Osteocyte (in vitro differentiated cells): ENCODE data around the gene PPP1R12A. TPM values are rescaled to one million over a fixed set of nuclear protein-coding genes. Genes with fewer than 3 reads are reported as not detected.

Experiments used
- DNase-seq: peaks from one replicate; pipeline ENCODE4 v3.0.0; 2021; ENCODE audit warnings: mixed read lengths; ENCODE audit not compliant: unreplicated experiment; ENCODE audit errors: extremely low spot score
- H3K27ac Mint-ChIP-seq: one replicate; pipeline ENCODE4 v1.8.0; 2021; ENCODE audit warnings: mild to moderate bottlenecking, mixed read lengths; ENCODE audit not compliant: unreplicated experiment
- H3K27me3 Mint-ChIP-seq: one replicate; pipeline ENCODE4 v1.8.0; 2021; ENCODE audit warnings: mixed read lengths; ENCODE audit not compliant: unreplicated experiment
- H3K36me3 Mint-ChIP-seq: one replicate; pipeline ENCODE4 v1.8.0; 2021; ENCODE audit warnings: mixed read lengths; ENCODE audit not compliant: unreplicated experiment
- H3K4me1 Mint-ChIP-seq: one replicate; pipeline ENCODE4 v1.8.0; 2021; ENCODE audit warnings: mixed read lengths; ENCODE audit not compliant: unreplicated experiment
- H3K4me3 Mint-ChIP-seq: one replicate; pipeline ENCODE4 v1.8.0; 2021; ENCODE audit warnings: mild to moderate bottlenecking, moderate library complexity, mixed read lengths; ENCODE audit not compliant: unreplicated experiment
- H3K9me3 Mint-ChIP-seq: one replicate; pipeline ENCODE4 v1.8.0; 2021; ENCODE audit warnings: mixed read lengths; ENCODE audit not compliant: unreplicated experiment
- CTCF ChIP-seq: fragments of 200-600 bp; sonication (generic); IDR thresholded peaks from 2 replicates; pipeline ENCODE4 v1.5.0; 2021; ENCODE audit warnings: antibody characterized with exemption, mild to moderate bottlenecking, moderate library complexity
- total RNA-seq: library from RNA; stranded (reverse); gene quantifications from 2 replicates; pipeline ENCODE4 v1.2.1, GENCODE V29; 2021

PPP1R12A gene
- total RNA-seq, 1 donor from 2014 or later = 116 TPM

GRCh38 chr12:79961411-79961810, 26.5 kb upstream of the PPP1R12A start:
- Mint-ChIP-seq H3K9me3 (no peaks in the 10 kb centered on the region), H3K36me3 (no peaks in the 10 kb centered on the region), H3K27ac (no peak overlapping the region), H3K27me3 (no peaks in the 10 kb centered on the region), H3K4me1 (no peaks in the 10 kb centered on the region), H3K4me3 (no peak overlapping the region)
- no peak for TF ChIP-seq CTCF
- DNase-seq = no peak

- no peak for TF ChIP-seq CTCF
- Mint-ChIP-seq H3K4me3 (no peak overlapping the region), H3K4me1 (no peaks in the 10 kb centered on the region), H3K27me3 (no peaks in the 10 kb centered on the region), H3K36me3 (peaks cover 4% of the 10 kb centered on the region), H3K9me3 (peaks cover 11% of the 10 kb centered on the region), H3K27ac (no peak overlapping the region)
- no peak for DNase-seq
Observed at GRCh38 chr12:79959484-79959883, 24.6 kb upstream of the PPP1R12A start.

- peaks cover 6% of the 10 kb centered on the region for H3K36me3 Mint-ChIP-seq
- TF ChIP-seq CTCF = no peak
- DNase-seq = no peak
- H3K27me3 Mint-ChIP-seq = no peaks in the 10 kb centered on the region
- H3K4me1 Mint-ChIP-seq = no peaks in the 10 kb centered on the region
- H3K9me3 Mint-ChIP-seq = peaks cover 20% of the 10 kb centered on the region
- H3K4me3 Mint-ChIP-seq = no peak overlapping the region
- no peak overlapping the region for H3K27ac Mint-ChIP-seq
Observed at GRCh38 chr12:79956896-79957295, 22.0 kb upstream of the PPP1R12A start.

GRCh38 chr12:79955561-79955960, 20.7 kb upstream of the PPP1R12A start:
- no peak overlapping the region for H3K27ac Mint-ChIP-seq
- H3K4me1 Mint-ChIP-seq = no peaks in the 10 kb centered on the region
- H3K9me3 Mint-ChIP-seq = peaks cover 20% of the 10 kb centered on the region
- H3K36me3 Mint-ChIP-seq = peaks cover 6% of the 10 kb centered on the region
- no peak for DNase-seq
- no peak overlapping the region for H3K4me3 Mint-ChIP-seq
- no peak for TF ChIP-seq CTCF
- H3K27me3 Mint-ChIP-seq = no peaks in the 10 kb centered on the region

GRCh38 chr12:79954037-79954610, 19.2 kb upstream of the PPP1R12A start:
- no peak for DNase-seq
- no peak overlapping the region for H3K27ac Mint-ChIP-seq
- no peak overlapping the region for H3K4me3 Mint-ChIP-seq
- H3K36me3 Mint-ChIP-seq = peaks cover 6% of the 10 kb centered on the region
- peaks cover 20% of the 10 kb centered on the region for H3K9me3 Mint-ChIP-seq
- no peaks in the 10 kb centered on the region for H3K27me3 Mint-ChIP-seq
- H3K4me1 Mint-ChIP-seq = no peaks in the 10 kb centered on the region
- TF ChIP-seq CTCF = no peak
